Testis (tissue), 3 donors: ENCODE measurements around the gene CPNE6. TPM values are rescaled to one million over a fixed set of nuclear protein-coding genes. Genes with fewer than 3 reads are reported as not detected.

Experiments used
- DNase-seq: peaks from one replicate; pipeline ENCODE4 v3.0.0-alpha.2; 2019
- H3K27ac ChIP-seq, 2 donors: fragments of 200-600 bp; sonication (generic); one replicate each; pipeline ENCODE4 v1.5.1; 2019
- H3K27me3 ChIP-seq: fragments of 200-600 bp; sonication (generic); one replicate; pipeline ENCODE4 v1.5.1; 2019
- H3K36me3 ChIP-seq: fragments of 200-600 bp; sonication (generic); one replicate; pipeline ENCODE4 v1.5.1; 2017; ENCODE audit warnings: low read depth; ENCODE audit errors: missing control alignments
- H3K4me1 ChIP-seq: fragments of 200-600 bp; sonication (generic); one replicate; pipeline ENCODE4 v1.5.1; 2019
- H3K4me3 ChIP-seq, 2 donors: fragments of 200-600 bp; sonication (generic); one replicate each; pipeline ENCODE4 v1.5.1; 2017 to 2019
- H3K9me3 ChIP-seq: fragments of 200-600 bp; sonication (generic); one replicate; pipeline ENCODE4 v1.5.1; 2017
- POLR2A ChIP-seq: fragments of 450-650 bp; IDR thresholded peaks from one replicate; pipeline ENCODE4 v1.6.1; 2017; ENCODE audit warnings: antibody characterized with exemption, mild to moderate bottlenecking, moderate library complexity
- WGBS, 2 donors: methylation state at CpG; one replicate each; pipeline ENCODE4 v1.1.5; 2018; 5-methylcytosine and 5-hydroxymethylcytosine counted together
- intact Hi-C: fragments of 100-400 bp; cut with DNase I; formaldehyde crosslinking; loops from one replicate; pipeline ENCODE4 v1.15.1; 2023; ENCODE audit warnings: low total_unique reads
- polyA plus RNA-seq: library from polyadenylated mRNA; stranded (reverse); fragments of 350-450 nt; fragmentation: Illumina TruSeq; extraction: RNeasy Lipid Tissue Mini Kit (QIAGEN cat#74804); gene quantifications from one replicate; pipeline ENCODE4 v1.2.3, GENCODE V29; 2014; ENCODE audit warnings: low read depth, low replicate concordance; ENCODE audit not compliant: insufficient read depth
- total RNA-seq, 2 donors: library from RNA; depleted of rRNA; stranded (reverse); fragments of >200 nt; gene quantifications; one replicate each; pipeline ENCODE4 v1.2.3, GENCODE V29; 2016
- TF ChIP-seq, protein P1 (sequence below), 3 experiments: fragments of 450-650 bp in 2 of 3; fragments of 200-600 bp in 1 of 3; sonication (generic) in 1 of 3; IDR thresholded peaks; one replicate each; pipeline ENCODE4 v1.5.1; 2016 to 2019; ENCODE audit warnings: antibody characterized with exemption in 3 of 3, mild to moderate bottlenecking in 2 of 3, moderate library complexity in 1 of 3

Gene CPNE6
- total and polyA plus RNA-seq, 3 donors from 2014 or later: 0.12 to 5.7 (median 0.71) TPM

DNA sequence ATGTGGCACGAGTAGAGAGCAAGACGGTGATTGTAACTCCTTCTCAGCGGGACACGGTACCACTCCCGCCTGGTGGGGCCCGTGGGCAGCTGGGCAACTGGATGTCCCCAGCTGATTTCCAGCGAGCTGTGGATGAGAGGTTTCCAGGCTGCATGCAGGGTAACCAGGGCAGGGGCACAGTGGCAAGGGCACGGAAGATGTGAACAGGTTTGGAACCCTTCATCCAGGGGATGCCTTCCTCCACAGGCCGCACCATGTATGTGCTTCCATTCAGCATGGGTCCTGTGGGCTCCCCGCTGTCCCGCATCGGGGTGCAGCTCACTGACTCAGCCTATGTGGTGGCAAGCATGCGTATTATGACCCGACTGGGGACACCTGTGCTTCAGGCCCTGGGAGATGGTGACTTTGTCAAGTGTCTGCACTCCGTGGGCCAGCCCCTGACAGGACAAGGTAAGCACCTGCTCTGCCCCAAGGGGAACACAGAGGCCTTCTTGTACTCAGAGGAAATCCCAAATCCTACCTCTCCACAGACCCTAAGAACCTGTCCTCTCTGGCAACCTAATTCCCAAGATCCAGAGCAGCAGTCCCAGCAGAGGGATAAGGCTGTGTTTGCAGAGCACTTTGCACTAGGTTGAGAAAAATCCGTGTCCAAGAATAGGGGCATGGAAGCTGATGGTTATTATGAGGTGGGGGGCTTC, 27.0 kb downstream of the CPNE6 start:
- no peak for DNase-seq
- H3K4me1 ChIP-seq: peaks cover 12% of the 10 kb centered on the region
- H3K27me3 ChIP-seq: no peaks in the 10 kb centered on the region
- H3K4me3 ChIP-seq: no peak overlapping the region
- no peaks in the 10 kb centered on the region for H3K36me3 ChIP-seq
- intact Hi-C loops: no loop called here
- 79 to 93% methylated on average over 5 to 16 of the region's 16 CpGs for WGBS, 2 donors
- TF ChIP-seq, protein P1, sequence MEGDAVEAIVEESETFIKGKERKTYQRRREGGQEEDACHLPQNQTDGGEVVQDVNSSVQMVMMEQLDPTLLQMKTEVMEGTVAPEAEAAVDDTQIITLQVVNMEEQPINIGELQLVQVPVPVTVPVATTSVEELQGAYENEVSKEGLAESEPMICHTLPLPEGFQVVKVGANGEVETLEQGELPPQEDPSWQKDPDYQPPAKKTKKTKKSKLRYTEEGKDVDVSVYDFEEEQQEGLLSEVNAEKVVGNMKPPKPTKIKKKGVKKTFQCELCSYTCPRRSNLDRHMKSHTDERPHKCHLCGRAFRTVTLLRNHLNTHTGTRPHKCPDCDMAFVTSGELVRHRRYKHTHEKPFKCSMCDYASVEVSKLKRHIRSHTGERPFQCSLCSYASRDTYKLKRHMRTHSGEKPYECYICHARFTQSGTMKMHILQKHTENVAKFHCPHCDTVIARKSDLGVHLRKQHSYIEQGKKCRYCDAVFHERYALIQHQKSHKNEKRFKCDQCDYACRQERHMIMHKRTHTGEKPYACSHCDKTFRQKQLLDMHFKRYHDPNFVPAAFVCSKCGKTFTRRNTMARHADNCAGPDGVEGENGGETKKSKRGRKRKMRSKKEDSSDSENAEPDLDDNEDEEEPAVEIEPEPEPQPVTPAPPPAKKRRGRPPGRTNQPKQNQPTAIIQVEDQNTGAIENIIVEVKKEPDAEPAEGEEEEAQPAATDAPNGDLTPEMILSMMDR (IDR thresholded peaks at IDR 0.05): no peak
- no peak for TF ChIP-seq POLR2A
- H3K9me3 ChIP-seq: no peaks in the 10 kb centered on the region
- no peak overlapping the region for H3K27ac ChIP-seq

DNA sequence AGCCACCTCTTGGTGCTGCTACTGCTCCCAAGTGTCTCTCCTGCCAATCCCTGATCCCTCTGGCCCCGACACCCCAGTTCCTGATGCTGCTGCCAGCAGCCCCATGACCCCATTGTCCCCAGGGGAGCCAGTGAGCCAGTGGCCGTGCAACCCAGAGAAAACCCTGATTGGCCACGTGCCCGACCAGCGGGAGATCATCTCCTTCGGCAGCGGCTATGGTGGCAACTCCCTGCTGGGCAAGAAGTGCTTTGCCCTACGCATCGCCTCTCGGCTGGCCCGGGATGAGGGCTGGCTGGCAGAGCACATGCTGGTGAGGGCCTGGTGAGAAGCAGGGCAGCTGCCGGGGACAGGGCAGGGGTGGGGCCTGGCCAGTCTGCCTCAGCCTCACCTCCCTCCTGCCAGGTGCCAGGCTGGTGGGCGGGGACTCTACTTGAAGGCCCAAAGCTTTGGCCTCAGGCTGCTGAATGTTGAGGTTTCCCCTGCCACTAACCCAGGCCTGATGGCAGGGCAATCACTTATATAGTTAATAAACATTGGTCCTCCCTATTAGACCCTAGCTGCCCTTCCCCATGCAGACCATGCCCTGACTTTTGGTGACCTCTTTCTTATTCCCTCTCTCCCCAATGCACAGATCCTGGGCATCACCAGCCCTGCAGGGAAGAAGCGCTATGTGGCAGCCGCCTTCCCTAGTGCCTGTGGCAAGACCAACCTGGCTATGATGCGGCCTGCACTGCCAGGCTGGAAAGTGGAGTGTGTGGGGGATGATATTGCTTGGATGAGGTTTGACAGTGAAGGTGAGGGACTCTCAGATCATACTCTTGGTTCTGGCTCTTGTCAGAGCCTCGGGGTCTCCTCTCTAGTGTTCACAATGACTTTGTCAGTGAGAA, 27.8 kb downstream of the CPNE6 start:
- DNase-seq: no peak
- Histone ChIP-seq H3K4me1 (peaks cover 9% of the 10 kb centered on the region), H3K27me3 (no peaks in the 10 kb centered on the region), H3K4me3 (no peak overlapping the region), H3K9me3 (no peaks in the 10 kb centered on the region), H3K27ac (no peak overlapping the region), H3K36me3 (no peaks in the 10 kb centered on the region)
- intact Hi-C loops: no loop called here
- 88 to 91% methylated on average over 8 to 17 of the region's 17 CpGs for WGBS, 2 donors
- TF ChIP-seq, protein P1 (IDR thresholded peaks at IDR 0.05): no peak
- TF ChIP-seq POLR2A: no peak

DNA sequence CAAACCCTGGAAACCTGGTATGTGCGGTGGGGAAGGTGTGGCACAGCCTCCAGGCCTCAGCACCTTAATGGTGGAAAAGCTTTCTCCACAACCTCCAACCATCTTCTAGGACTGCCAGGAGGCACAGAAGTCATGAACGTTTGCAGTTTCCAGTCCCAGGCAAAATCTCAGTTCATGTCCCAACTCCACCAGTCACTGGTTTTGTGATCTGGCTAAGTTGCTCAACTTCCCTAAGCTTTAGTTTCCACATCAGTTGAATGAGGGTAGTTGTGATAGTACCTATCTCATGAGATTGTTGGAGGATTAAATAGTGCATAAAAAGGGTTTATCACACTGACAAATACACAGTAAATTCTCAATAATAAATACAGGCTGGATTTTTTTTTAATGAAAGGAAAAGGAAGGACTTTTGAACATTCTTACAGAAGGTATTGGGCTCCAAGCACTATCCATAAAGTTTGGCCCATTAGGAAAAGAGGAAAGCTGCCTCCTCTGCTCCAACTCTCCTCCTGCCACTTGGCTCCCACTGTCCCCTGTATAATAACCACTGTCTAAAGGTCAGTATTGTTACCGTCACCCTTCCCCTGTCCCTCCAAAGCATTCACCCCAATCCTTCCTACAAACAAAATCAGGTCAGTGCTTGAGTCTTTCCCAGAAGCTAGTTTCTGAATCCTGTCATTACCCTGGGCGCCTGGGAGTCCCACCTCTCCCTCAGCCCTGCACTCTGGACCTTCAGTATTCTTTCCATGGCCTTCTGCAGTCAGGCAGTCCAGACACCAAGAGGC, 29.0 kb downstream of the CPNE6 start:
- 80 to 90% methylated on average over 4 of the region's 4 CpGs for WGBS, 2 donors
- Histone ChIP-seq H3K36me3 (no peaks in the 10 kb centered on the region), H3K27me3 (no peaks in the 10 kb centered on the region), H3K4me3 (no peak overlapping the region), H3K4me1 (no peaks in the 10 kb centered on the region), H3K27ac (no peak overlapping the region), H3K9me3 (no peaks in the 10 kb centered on the region)
- intact Hi-C loops: no loop called here
- no peak for TF ChIP-seq POLR2A
- TF ChIP-seq, protein P1 (IDR thresholded peaks at IDR 0.05): no peak
- no peak for DNase-seq

DNA sequence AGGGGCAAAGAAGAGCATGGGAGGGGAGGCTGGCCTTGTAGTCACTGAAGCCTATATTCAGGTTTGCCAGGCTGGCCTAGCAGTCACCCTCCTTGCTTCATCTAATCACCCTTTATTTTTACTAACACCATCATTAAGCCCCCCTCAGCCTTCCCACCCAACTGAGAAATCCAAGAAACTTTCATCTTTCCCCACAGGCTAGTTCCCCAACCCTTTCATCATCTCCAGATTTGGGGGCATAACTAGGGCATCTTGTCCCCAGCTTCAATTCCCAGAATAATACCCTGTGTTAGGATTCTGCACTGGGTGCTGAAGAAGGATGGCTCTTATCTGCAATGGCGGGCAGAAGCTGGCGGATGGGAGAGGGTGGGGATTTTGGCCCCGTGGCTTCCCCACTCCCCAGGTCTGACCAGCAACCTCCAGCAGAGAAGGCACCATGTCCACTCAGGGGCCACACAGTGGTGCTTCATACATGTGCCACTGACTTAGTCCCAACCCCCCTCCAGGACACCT, 29.7 kb downstream of the CPNE6 start:
- no peak for DNase-seq
- TF ChIP-seq, protein P1 (IDR thresholded peaks at IDR 0.05): no peak
- TF ChIP-seq POLR2A: no peak
- Histone ChIP-seq H3K36me3 (no peaks in the 10 kb centered on the region), H3K9me3 (no peaks in the 10 kb centered on the region), H3K27ac (no peak overlapping the region), H3K4me3 (no peak overlapping the region), H3K4me1 (no peaks in the 10 kb centered on the region), H3K27me3 (no peaks in the 10 kb centered on the region)
- WGBS, 2 donors: 94 to 100% methylated on average over 3 of the region's 3 CpGs
- intact Hi-C loops: no loop called here
